Measurements from ENCODE around the gene PGAP1. TPM values are rescaled to one million over a fixed set of nuclear protein-coding genes. Genes with fewer than 3 reads are reported as not detected.

The PGAP1 gene
- total and polyA plus RNA-seq, 9 of the 15 experiments (the other 6 are each of a cell fraction or from before 2014, with no cell fraction given) = 0.08 to 0.73 (median 0.52) TPM

GRCh38 chr2:196951973-196952372 is 25.5 kb upstream of the PGAP1 start:
- no peak for TF ChIP-seq ZBTB8A (IDR thresholded peaks at IDR 0.05; ENCODE audit: partially characterized antibody)
- no peak for TF ChIP-seq AFF1 (IDR thresholded peaks at IDR 0.05; ENCODE audit: low read depth in 1 of 2, partially characterized antibody in 2 of 2)
- Histone ChIP-seq H3K4me1 (replicated peaks in 1 of 2; ENCODE audit: control insufficient read depth in 2 of 2, insufficient read depth in 2 of 2, low read length in 2 of 2) (no peaks in the 10 kb centered on the region; a peak in 1 of 5 replicates), H2AFZ (ENCODE audit: low read depth, low read length) (no peak overlapping the region), H3K4me2 (ENCODE audit: insufficient read depth, low read length) (no peak overlapping the region), H4K20me1 (replicated peaks; ENCODE audit: control insufficient read depth, insufficient read depth, low read length) (no peaks in the 10 kb centered on the region), H3K9me1 (ENCODE audit: control insufficient read depth, insufficient read depth, low read length) (no peaks in the 10 kb centered on the region), H3K27ac (ENCODE audit: extremely low read depth, low read depth, low read length) (no peak overlapping the region), H3K4me3 (no peak overlapping the region), H3K9ac (ENCODE audit: insufficient read depth in 1 of 2, low read depth in 2 of 2, low read length in 2 of 2) (no peak overlapping the region), H3K9me3 (replicated peaks; ENCODE audit: control insufficient read depth, insufficient read depth, low read depth, low read length) (no peaks in the 10 kb centered on the region), H3K27me3 (ENCODE audit: control insufficient read depth in 2 of 2, insufficient read depth in 2 of 2, low read length in 2 of 2) (no peaks in the 10 kb centered on the region), H3K79me2 (ENCODE audit: control insufficient read depth, insufficient read depth, low read length) (no peaks in the 10 kb centered on the region), H3K36me3 (ENCODE audit: control insufficient read depth, insufficient read depth, low read length) (no peaks in the 10 kb centered on the region)
- BruUV-seq (replicated peaks) = no TSS peak
- ChIA-PET CTCF (ENCODE audit: low intra/inter-chr PET ratio) (no interaction called here), POLR2A (no interaction called here)
- DNase-seq (ENCODE audit: extremely low read depth in 1 of 4, low spot score in 3 of 4) (no peak), FAIRE-seq (no peak), ATAC-seq (no peak)
- intact Hi-C loops (cut with micrococcal nuclease) = no loop called here
- WGBS (ENCODE audit: insufficient coverage, low coverage, missing lambda C conversion rate) = 6% methylated on average over 2 of the region's 2 CpGs
- in situ Hi-C loops (cut with MboI) = no loop called here
